Stimulated activated CD8-positive, alpha-beta memory T cell treated with anti-CD3 and anti-CD28 coated beads, Interleukin-12 subunit alpha, Interleukin-12 subunit beta, amount 100 ng/mL, for 1 hour (primary cell): ENCODE measurements around the gene ARMH1.
"Not testable (repeated sequence)": the region's sequence is repeated elsewhere in the genome, so short reads cannot be mapped to it uniquely, and the experiment has no call there.

ENCODE experiments used
- DNase-seq: peaks from one replicate; pipeline ENCODE4 v3.0.0-alpha.2; 2020; ENCODE audit warnings: low read depth

Gene ARMH1

GRCh38 chr1:44723496-44724295 lies 49.2 kb downstream of the ARMH1 start:
- DNase-seq: peak; percentile 16

GRCh38 chr1:44724296-44724954 lies 49.9 kb downstream of the ARMH1 start:
- no peak for DNase-seq

GRCh38 chr1:44724955-44725698 lies 50.6 kb downstream of the ARMH1 start:
- DNase-seq: no peak

- DNase-seq: peak; percentile 93
Observed at GRCh38 chr1:44730741-44731512, 56.4 kb downstream of the ARMH1 start, which contains the start of gene RNU5D-1. RNU5D-1 (minus strand) TSS chr1:44731170.

- no peak for DNase-seq
Observed at GRCh38 chr1:44733365-44733764, 58.9 kb downstream of the ARMH1 start.

- DNase-seq: no peak
Observed at GRCh38 chr1:44733784-44734183, 59.3 kb downstream of the ARMH1 start.

- no peak for DNase-seq
Observed at GRCh38 chr1:44735992-44736391, 61.5 kb downstream of the ARMH1 start.

- DNase-seq: not testable (repeated sequence)
Observed at GRCh38 chr1:44738953-44739306, 64.4 kb downstream of the ARMH1 start.

GRCh38 chr1:44739307-44740178 lies 65.0 kb downstream of the ARMH1 start, which contains the start of gene KIF2C:
KIF2C (plus strand) TSS chr1:44739837; CDS start chr1:44739933, 96 bp downstream.
- DNase-seq: peak; percentile 92

- no peak for DNase-seq
Observed at GRCh38 chr1:44740179-44740617, 65.7 kb downstream of the ARMH1 start.

- no peak for DNase-seq
Observed at GRCh38 chr1:44743211-44743610, 68.7 kb downstream of the ARMH1 start.

GRCh38 chr1:44747878-44748277 lies 73.4 kb downstream of the ARMH1 start:
- DNase-seq: no peak

- DNase-seq: no peak
Observed at GRCh38 chr1:44757420-44757819, 82.9 kb downstream of the ARMH1 start.

GRCh38 chr1:44759077-44759476 lies 84.6 kb downstream of the ARMH1 start:
- DNase-seq: no peak

- no peak for DNase-seq
Observed at GRCh38 chr1:44760876-44761275, 86.4 kb downstream of the ARMH1 start.

- not testable (repeated sequence) for DNase-seq
Observed at GRCh38 chr1:44766421-44766820, 91.9 kb downstream of the ARMH1 start.
